ENCODE measurements around the gene SIRT1.

- TF ChIP-seq CTCF (conservative IDR thresholded peaks at IDR 0.05; ENCODE audit: low read length) = no peak
- TF ChIP-seq EZH2phosphoT487 (IDR thresholded peaks at IDR 0.05; ENCODE audit: borderline replicate concordance, low read depth, low read length) = no peak
Observed at GRCh38 chr10:67917679-67918078, 33.2 kb downstream of the SIRT1 start.
